ENCODE results near the gene L3MBTL3.
"Not testable (repeated sequence)": the region's sequence is repeated elsewhere in the genome, so short reads cannot be mapped to it uniquely, and the experiment has no call there.

Gene L3MBTL3

GRCh38 chr6:130158548-130158947, 140.2 kb downstream of the L3MBTL3 start:
- DNase-seq (ENCODE audit: low read depth) = no peak
- TF ChIP-seq CTCF (conservative IDR thresholded peaks at IDR 0.05; ENCODE audit: low read depth, low read length) = no peak
- H3K4me3 ChIP-seq (ENCODE audit: low read depth, low read length) = no peak overlapping the region

GRCh38 chr6:130159956-130160355, 141.6 kb downstream of the L3MBTL3 start:
- DNase-seq (ENCODE audit: low read depth) = no peak
- no peak for TF ChIP-seq CTCF (conservative IDR thresholded peaks at IDR 0.05; ENCODE audit: low read depth, low read length)
- H3K4me3 ChIP-seq (ENCODE audit: low read depth, low read length) = no peak overlapping the region

- H3K4me3 ChIP-seq (ENCODE audit: low read depth, low read length) = no peak overlapping the region
- no peak for DNase-seq (ENCODE audit: low read depth)
- no peak for TF ChIP-seq CTCF (conservative IDR thresholded peaks at IDR 0.05; ENCODE audit: low read depth, low read length)
Measured at GRCh38 chr6:130161683-130162404, 143.5 kb downstream of the L3MBTL3 start.

- no peak overlapping the region for H3K4me3 ChIP-seq (ENCODE audit: low read depth, low read length)
- no peak for TF ChIP-seq CTCF (conservative IDR thresholded peaks at IDR 0.05; ENCODE audit: low read depth, low read length)
- DNase-seq (ENCODE audit: low read depth) = no peak
Measured at GRCh38 chr6:130162421-130162820, 144.0 kb downstream of the L3MBTL3 start.

- TF ChIP-seq CTCF (conservative IDR thresholded peaks at IDR 0.05; ENCODE audit: low read depth, low read length) = no peak
- H3K4me3 ChIP-seq (ENCODE audit: low read depth, low read length) = no peak overlapping the region
- no peak for DNase-seq (ENCODE audit: low read depth)
Measured at GRCh38 chr6:130163266-130163665, 144.9 kb downstream of the L3MBTL3 start.

GRCh38 chr6:130164251-130164650, 145.9 kb downstream of the L3MBTL3 start:
- H3K4me3 ChIP-seq (ENCODE audit: low read depth, low read length) = no peak overlapping the region
- no peak for TF ChIP-seq CTCF (conservative IDR thresholded peaks at IDR 0.05; ENCODE audit: low read depth, low read length)
- no peak for DNase-seq (ENCODE audit: low read depth)

GRCh38 chr6:130167655-130168054, 149.3 kb downstream of the L3MBTL3 start:
- TF ChIP-seq CTCF (conservative IDR thresholded peaks at IDR 0.05; ENCODE audit: low read depth, low read length) = no peak
- no peak overlapping the region for H3K4me3 ChIP-seq (ENCODE audit: low read depth, low read length)
- DNase-seq (ENCODE audit: low read depth) = peak; percentile 86

- not testable (repeated sequence) for DNase-seq (ENCODE audit: low read depth); H3K4me3 ChIP-seq (ENCODE audit: low read depth, low read length)
Measured at GRCh38 chr6:130170160-130170559, 151.8 kb downstream of the L3MBTL3 start.

- H3K4me3 ChIP-seq (ENCODE audit: low read depth, low read length); DNase-seq (ENCODE audit: low read depth): not testable (repeated sequence)
Measured at GRCh38 chr6:130173377-130174004, 155.1 kb downstream of the L3MBTL3 start.
